Measurements from ENCODE around the gene SWSAP1.
A peak's percentile ranks its signal among the peaks of the same experiment; 100 is the strongest.

Gene SWSAP1

DNA sequence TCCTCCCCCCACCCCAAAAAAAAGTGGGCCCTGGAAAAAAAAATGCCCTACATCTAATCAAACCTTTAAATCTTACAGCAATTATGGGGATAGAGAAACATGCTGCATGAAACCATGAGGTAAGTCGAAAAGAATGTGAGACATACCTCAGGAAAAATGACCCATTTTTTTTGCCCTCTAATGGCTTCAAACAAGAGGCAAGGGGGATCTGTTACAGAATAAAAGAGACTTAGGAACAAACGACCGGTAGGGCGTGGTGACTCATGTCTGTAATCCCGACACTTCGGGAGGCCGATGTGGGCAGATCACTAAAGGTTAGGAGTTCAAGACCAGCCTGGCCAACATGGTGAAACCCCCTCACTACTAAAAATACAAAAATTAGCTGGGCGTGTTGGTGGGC, 36.2 kb downstream of the SWSAP1 start:
- no peak overlapping the region for H3K4me3 ChIP-seq (ENCODE audit: control insufficient read depth, low read depth, low read length)
- no peak for TF ChIP-seq CTCF (IDR thresholded peaks at IDR 0.05; ENCODE audit: control insufficient read depth, insufficient read depth, low read depth, low read length, missing control alignments)
- DNase-seq (ENCODE audit: low read depth) = no peak

- H3K4me3 ChIP-seq (ENCODE audit: control insufficient read depth, low read depth, low read length) = no peak overlapping the region
- no peak for TF ChIP-seq CTCF (IDR thresholded peaks at IDR 0.05; ENCODE audit: control insufficient read depth, insufficient read depth, low read depth, low read length, missing control alignments)
- DNase-seq (ENCODE audit: low read depth) = no peak
Observed at GRCh38 chr19:11414544-11414943, 40.1 kb downstream of the SWSAP1 start.

DNA sequence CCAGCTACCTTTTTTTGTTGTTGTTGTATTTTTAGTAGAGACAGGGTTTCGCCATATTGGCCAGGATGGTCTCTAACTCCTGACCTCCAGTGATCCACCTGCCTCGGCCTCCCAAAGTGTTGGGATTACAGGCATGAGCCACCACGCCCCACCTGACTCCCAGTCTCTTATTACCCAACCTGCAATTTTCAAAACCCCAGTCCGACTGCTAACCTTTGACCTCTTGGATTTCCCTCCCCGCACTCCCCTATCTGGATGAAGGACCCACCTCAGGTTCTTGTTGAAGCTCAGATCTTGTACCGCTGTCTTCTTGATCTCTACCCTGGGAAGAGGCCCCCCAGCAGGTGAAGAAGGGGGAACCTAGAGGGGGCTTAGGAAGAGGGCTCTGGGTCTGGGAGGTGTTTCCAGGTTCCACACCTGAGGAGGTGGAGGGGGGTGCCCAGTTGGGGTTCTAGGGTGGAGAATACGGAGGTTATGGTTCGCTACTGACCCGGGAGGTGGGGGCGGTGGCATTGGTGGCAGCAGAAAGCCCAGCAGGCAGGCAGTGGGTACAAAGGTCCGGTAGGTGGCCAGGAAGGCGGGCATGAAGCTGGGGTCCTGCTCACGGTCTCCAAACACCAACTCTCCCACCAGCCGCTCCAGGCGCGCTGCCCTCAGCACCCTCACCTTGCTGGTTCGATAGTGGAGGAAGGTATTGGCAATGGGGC, 42.0 kb downstream of the SWSAP1 start:
- DNase-seq (ENCODE audit: low read depth) = no peak
- TF ChIP-seq CTCF (IDR thresholded peaks at IDR 0.05; ENCODE audit: control insufficient read depth, insufficient read depth, low read depth, low read length, missing control alignments) = no peak
- no peak overlapping the region for H3K4me3 ChIP-seq (ENCODE audit: control insufficient read depth, low read depth, low read length)

- no peak overlapping the region for H3K4me3 ChIP-seq (ENCODE audit: control insufficient read depth, low read depth, low read length)
- no peak for DNase-seq (ENCODE audit: low read depth)
- TF ChIP-seq CTCF (IDR thresholded peaks at IDR 0.05; ENCODE audit: control insufficient read depth, insufficient read depth, low read depth, low read length, missing control alignments) = no peak
Observed at GRCh38 chr19:11418094-11418548, 43.7 kb downstream of the SWSAP1 start.

- DNase-seq (ENCODE audit: low read depth) = no peak
- H3K4me3 ChIP-seq (ENCODE audit: control insufficient read depth, low read depth, low read length) = peak within 1 kb of the TSS; percentile 21
- TF ChIP-seq CTCF (IDR thresholded peaks at IDR 0.05; ENCODE audit: control insufficient read depth, insufficient read depth, low read depth, low read length, missing control alignments) = no peak
Observed at GRCh38 chr19:11418549-11419506, 44.4 kb downstream of the SWSAP1 start, which contains the start of gene RGL3. Gene RGL3, minus strand, starts transcription at chr19:11419314. Its CDS starts 36 bp downstream, at chr19:11419278.

DNA sequence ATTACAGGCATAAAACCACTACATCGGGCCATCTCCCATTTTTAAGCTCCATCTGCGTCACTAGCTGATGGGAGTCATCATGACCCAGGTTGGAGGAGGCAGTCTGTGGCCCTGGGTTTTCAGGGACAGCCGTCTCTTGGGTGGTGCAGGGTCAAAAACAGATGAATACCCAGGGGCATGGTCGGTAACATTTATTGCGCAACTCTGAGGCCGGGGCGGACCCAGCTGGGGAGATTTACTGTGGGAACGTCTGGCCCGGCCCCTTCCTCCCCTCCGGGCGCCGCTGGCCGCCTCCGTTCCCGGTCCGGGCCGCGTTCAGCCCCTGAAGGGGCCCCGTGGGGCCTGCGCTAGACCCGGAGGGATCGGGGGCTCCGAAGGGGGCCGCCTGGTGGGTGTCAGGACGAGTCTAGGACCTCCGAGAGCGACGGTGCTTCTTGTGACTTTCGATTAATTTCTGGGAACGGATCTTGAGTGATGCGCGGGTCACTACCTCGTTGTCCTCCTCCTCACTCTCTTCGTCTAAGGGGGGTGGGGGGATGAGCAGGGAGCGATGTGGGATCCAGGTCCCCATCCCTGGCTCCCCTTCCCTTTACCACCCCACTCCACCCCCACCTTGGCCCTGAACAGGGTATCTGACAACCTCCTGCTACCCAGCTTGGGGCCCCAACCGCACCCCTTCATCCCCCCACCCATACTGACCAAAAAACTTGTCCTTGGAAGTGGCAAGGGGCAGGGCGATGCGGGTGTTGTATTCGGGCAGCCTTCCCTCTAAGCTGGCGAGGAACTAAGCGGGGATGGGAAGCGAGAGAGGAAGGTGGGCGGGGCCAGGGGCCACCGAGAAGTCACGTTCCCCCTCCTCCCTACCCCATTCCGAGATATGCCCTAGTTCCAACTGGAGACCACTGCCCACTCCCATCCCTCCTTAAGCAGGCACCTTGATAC, 46.2 kb downstream of the SWSAP1 start:
- TF ChIP-seq CTCF (IDR thresholded peaks at IDR 0.05; ENCODE audit: control insufficient read depth, insufficient read depth, low read depth, low read length, missing control alignments) = no peak
- no peak overlapping the region; the same call in 1 of the 2 replicates for H3K4me3 ChIP-seq (ENCODE audit: control insufficient read depth, low read depth, low read length)
- no peak for DNase-seq (ENCODE audit: low read depth)
